Gastrocnemius medialis (tissue), 4 donors: Measurements from ENCODE around the gene CELSR3. TPM values are rescaled to one million over a fixed set of nuclear protein-coding genes. Genes with fewer than 3 reads are reported as not detected.
A peak's percentile ranks its signal among the peaks of the same experiment; 100 is the strongest.

ENCODE experiments used
- ATAC-seq, 2 donors: fragments of 150-250 bp; one replicate each; pipeline ENCODE4 v1.9.1; 2016
- DNase-seq, 2 donors: peaks; one replicate each; pipeline ENCODE4 v3.0.0-alpha.2; 2019
- H3K27ac ChIP-seq, 4 donors: fragments of 200-600 bp; sonication (generic); 1 replicate in 1 of 4; 2 replicates in 3 of 4; pipeline ENCODE4 v1.5.1; 2016 to 2018; ENCODE audit warnings: mild to moderate bottlenecking in 2 of 4, moderate library complexity in 1 of 4
- H3K27me3 ChIP-seq, 3 donors: fragments of 200-600 bp; sonication (generic) in 2 of 3; 1 replicate in 1 of 3; 2 replicates in 2 of 3; pipeline versions ENCODE4 v1.5.1 to v1.6.0; 2016 to 2019; ENCODE audit warnings: mild to moderate bottlenecking in 1 of 3, moderate library complexity in 1 of 3
- H3K36me3 ChIP-seq, 2 donors: fragments of 200-600 bp; sonication (generic) in 1 of 2; one replicate each; pipeline ENCODE4 v1.5.1; 2017 to 2018
- H3K4me1 ChIP-seq, 2 donors: fragments of 200-600 bp; sonication (generic) in 1 of 2; one replicate each; pipeline ENCODE4 v1.5.1; 2016 to 2017; ENCODE audit warnings: mild to moderate bottlenecking in 2 of 2
- H3K4me3 ChIP-seq, 4 donors: fragments of 200-600 bp; sonication (generic) in 3 of 4; 1 replicate in 1 of 4; 2 replicates in 3 of 4; pipeline ENCODE4 v1.5.1; 2016 to 2019; ENCODE audit warnings: mild to moderate bottlenecking in 2 of 4
- H3K9me3 ChIP-seq, 3 donors: fragments of 200-600 bp; sonication (generic) in 2 of 3; 1 replicate in 1 of 3; 2 replicates in 2 of 3; pipeline ENCODE4 v1.5.1; 2016 to 2019
- POLR2A ChIP-seq, 2 donors: fragments of 450-650 bp; IDR thresholded peaks; one replicate each; pipeline ENCODE4 v1.6.1; 2017; ENCODE audit warnings: antibody characterized with exemption in 2 of 2, mild to moderate bottlenecking in 2 of 2, moderate library complexity in 2 of 2
- in situ Hi-C, 4 donors: fragments of 200-750 bp; cut with MboI; loops; one replicate each; pipeline versions ENCODE4 v1.15.0 to v1.8.0; 2017; ENCODE audit warnings: low sequenced_read_pairs in 4 of 4
- intact Hi-C: fragments of 100-400 bp; cut with DNase I; formaldehyde crosslinking; loops from one replicate; pipeline ENCODE4 v1.15.1; 2023; ENCODE audit warnings: low total_unique reads
- total RNA-seq, 4 donors: library from RNA; depleted of rRNA; stranded (reverse); fragments of >200 nt; gene quantifications; one replicate each; pipeline versions ENCODE4 v1.1.0 to v1.2.3, GENCODE V29; 2016
- TF ChIP-seq, protein P1 (sequence below), 5 experiments: fragments of 450-650 bp in 3 of 5; fragments of 200-600 bp in 2 of 5; sonication (generic) in 2 of 5; IDR thresholded peaks in 4 of 5; conservative IDR thresholded peaks in 1 of 5; 1 replicate in 4 of 5; 2 replicates in 1 of 5; pipeline ENCODE4 v1.5.1; 2016 to 2019; ENCODE audit warnings: antibody characterized with exemption in 5 of 5, mild to moderate bottlenecking in 3 of 5, moderate library complexity in 3 of 5

Gene CELSR3
- total RNA-seq, 4 donors from 2014 or later = 0.02 to 0.25 (median 0.05) TPM; not detected in 1

DNA sequence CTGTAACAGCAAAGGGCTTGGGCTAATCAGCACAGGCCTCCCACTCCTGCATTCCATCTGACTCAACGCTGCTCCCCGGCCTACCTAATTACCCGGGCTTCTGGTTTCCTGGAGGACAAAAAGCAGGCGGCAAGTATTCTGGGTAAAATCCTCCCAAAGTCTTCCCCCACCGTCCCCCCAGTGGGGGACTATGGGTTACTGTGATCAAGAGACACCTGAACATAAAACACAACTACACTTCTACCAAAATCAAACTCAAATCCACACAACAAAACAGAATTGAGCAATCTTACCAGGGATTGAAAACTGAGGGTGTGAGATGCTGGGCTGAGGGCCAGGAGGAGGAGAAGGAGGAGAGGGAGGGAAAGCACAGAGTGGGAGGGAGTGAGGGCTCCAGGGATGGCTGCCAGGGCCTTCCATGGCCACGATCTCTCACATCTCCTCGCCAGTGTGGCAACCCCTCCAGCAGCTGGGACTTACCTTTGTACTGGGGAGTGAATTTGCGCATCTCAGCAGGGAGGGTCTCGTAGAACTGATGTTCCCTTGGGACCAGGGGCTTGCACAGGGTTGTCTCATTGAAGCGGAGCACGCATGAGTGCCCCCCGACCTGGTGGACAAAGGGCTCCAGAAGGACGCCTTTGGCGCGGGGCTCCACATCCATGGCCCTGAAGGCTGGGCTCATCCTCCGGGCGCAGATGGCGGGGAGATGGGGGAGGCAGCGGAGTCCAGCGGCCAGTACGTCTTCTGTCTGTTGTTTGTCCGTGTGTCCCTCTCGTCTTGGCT lies 32.1 kb upstream of the CELSR3 start:
- DNase-seq (peak; percentile 36 to 66), ATAC-seq (peak; percentile 63 to 81)
- peaks cover 5 to 6% of the 10 kb centered on the region in 2 donors for H3K4me1 ChIP-seq
- in situ Hi-C loops (no loop called here), intact Hi-C loops (no loop called here)
- TF ChIP-seq POLR2A (IDR thresholded peaks at IDR 0.05) = no peak
- TF ChIP-seq, protein P1, sequence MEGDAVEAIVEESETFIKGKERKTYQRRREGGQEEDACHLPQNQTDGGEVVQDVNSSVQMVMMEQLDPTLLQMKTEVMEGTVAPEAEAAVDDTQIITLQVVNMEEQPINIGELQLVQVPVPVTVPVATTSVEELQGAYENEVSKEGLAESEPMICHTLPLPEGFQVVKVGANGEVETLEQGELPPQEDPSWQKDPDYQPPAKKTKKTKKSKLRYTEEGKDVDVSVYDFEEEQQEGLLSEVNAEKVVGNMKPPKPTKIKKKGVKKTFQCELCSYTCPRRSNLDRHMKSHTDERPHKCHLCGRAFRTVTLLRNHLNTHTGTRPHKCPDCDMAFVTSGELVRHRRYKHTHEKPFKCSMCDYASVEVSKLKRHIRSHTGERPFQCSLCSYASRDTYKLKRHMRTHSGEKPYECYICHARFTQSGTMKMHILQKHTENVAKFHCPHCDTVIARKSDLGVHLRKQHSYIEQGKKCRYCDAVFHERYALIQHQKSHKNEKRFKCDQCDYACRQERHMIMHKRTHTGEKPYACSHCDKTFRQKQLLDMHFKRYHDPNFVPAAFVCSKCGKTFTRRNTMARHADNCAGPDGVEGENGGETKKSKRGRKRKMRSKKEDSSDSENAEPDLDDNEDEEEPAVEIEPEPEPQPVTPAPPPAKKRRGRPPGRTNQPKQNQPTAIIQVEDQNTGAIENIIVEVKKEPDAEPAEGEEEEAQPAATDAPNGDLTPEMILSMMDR (IDR thresholded peaks at IDR 0.05 in 4 of 5, conservative IDR thresholded peaks at IDR 0.05 in 1 of 5) = no peak
- H3K4me3 ChIP-seq = peak overlapping the region in 3 of 4 donors; percentile 8 to 47 (median 44)
- peak overlapping the region; percentile 59 to 69 (median 63) for H3K27ac ChIP-seq
- no peaks in the 10 kb centered on the region for H3K27me3 ChIP-seq
- H3K36me3 ChIP-seq = peaks cover 0 to 54% of the 10 kb centered on the region in 2 donors
- no peaks in the 10 kb centered on the region for H3K9me3 ChIP-seq

DNA sequence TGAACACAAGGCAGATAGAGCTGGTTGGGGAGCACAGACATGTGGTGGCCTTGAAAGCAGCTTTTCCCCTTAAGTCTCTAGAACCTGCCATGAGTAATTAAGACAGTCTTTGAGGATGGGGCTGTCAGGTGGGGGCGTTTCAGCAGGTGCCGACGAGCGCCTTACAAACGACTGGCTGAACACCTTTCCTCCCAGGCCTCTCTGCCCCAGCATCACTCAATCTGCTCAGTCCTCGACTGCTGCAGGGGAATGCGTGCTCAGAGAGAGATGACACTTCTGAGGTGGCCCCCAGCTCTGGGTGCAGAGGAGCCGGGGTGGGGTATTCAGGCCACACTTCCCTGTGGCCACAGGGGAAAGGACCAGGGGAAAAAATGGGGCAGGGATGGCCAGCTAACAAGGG lies 31.1 kb upstream of the CELSR3 start:
- peak overlapping the region; percentile 59 to 69 (median 63) for H3K27ac ChIP-seq
- H3K36me3 ChIP-seq = peaks cover 0 to 64% of the 10 kb centered on the region in 2 donors
- no peaks in the 10 kb centered on the region for H3K27me3 ChIP-seq
- H3K4me3 ChIP-seq = peak overlapping the region in 3 of 4 donors; percentile 8 to 47 (median 44)
- peaks cover 5 to 6% of the 10 kb centered on the region in 2 donors for H3K4me1 ChIP-seq
- intact Hi-C loops = no loop called here
- in situ Hi-C loops = no loop called here
- TF ChIP-seq, protein P1 (IDR thresholded peaks at IDR 0.05 in 4 of 5, conservative IDR thresholded peaks at IDR 0.05 in 1 of 5) = no peak
- TF ChIP-seq POLR2A (IDR thresholded peaks at IDR 0.05) = no peak
- H3K9me3 ChIP-seq = no peaks in the 10 kb centered on the region
- no peak for DNase-seq
- no peak for ATAC-seq

DNA sequence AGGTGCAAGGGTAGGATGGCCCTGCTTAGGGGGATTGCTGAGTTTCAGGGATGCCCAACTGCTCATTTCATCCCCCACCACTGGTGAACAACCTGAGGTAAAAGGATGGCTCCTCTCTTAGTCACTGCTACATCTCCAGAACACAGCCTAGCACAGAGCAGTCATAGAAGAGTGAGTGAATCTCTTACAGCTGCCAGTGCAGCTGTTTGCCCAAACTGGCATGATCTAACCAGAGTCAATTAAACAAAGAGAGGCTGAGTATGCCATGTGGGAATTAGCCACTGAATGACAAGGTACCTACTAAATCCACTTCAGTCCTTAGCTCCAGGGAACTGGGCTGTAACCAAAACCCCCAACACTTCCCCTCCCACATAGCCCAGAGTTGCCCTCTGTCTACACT lies 29.9 kb upstream of the CELSR3 start:
- Histone ChIP-seq H3K36me3 (peaks cover 0 to 77% of the 10 kb centered on the region in 2 donors), H3K4me1 (peaks cover under 1 to 6% of the 10 kb centered on the region in 2 donors), H3K27ac (peak overlapping the region in 1 of 4 donors; percentile 41), H3K27me3 (no peaks in the 10 kb centered on the region), H3K4me3 (no peak overlapping the region), H3K9me3 (no peaks in the 10 kb centered on the region)
- intact Hi-C loops = no loop called here
- TF ChIP-seq, protein P1 (IDR thresholded peaks at IDR 0.05 in 4 of 5, conservative IDR thresholded peaks at IDR 0.05 in 1 of 5) = no peak
- no peak for TF ChIP-seq POLR2A (IDR thresholded peaks at IDR 0.05)
- no peak for DNase-seq
- in situ Hi-C loops = no loop called here
- ATAC-seq = no peak

DNA sequence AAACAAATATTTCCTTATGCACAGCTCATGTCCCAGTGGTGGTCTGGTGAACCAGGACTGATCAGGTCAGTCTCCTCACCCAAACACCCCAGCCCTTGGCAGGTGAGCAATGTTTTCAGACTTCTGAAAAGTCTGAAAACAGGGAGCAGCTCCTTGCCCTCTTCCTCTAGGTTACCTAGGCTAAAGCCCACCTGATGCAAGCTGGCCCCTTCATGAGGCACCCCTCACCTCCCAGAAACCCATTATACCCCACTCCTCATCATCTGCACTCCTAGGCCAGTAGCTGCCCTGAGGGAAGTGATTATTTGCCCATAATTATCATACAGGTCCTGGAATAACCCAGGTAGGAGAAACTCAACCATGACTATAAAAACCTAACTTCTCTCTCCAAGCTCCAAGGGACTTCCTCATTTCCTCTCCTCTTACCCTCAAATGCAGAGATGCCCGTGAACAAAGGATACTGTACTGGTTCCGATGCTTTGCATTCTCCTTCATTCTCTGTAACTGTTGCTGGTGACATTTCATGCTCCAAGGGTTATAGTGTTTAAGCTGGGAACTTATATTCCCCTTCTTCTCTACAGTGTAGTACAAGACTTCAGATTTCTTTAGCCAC lies 28.3 kb upstream of the CELSR3 start:
- intact Hi-C loops = no loop called here
- no peak for ATAC-seq
- in situ Hi-C loops = no loop called here
- peaks cover 0 to 81% of the 10 kb centered on the region in 2 donors for H3K36me3 ChIP-seq
- no peak for DNase-seq
- H3K4me1 ChIP-seq = peaks cover 15% of the 10 kb centered on the region in 2 donors
- no peaks in the 10 kb centered on the region for H3K27me3 ChIP-seq
- no peaks in the 10 kb centered on the region for H3K9me3 ChIP-seq
- no peak overlapping the region for H3K27ac ChIP-seq
- no peak for TF ChIP-seq POLR2A (IDR thresholded peaks at IDR 0.05)
- TF ChIP-seq, protein P1 (IDR thresholded peaks at IDR 0.05 in 4 of 5, conservative IDR thresholded peaks at IDR 0.05 in 1 of 5) = no peak
- H3K4me3 ChIP-seq = no peak overlapping the region
